ENCODE measurements around the gene NCOA6. TPM values are rescaled to one million over a fixed set of nuclear protein-coding genes. Genes with fewer than 3 reads are reported as not detected.

The NCOA6 gene
- total and polyA plus RNA-seq, 2 donors from 2014 or later = 28.1 to 30.8 TPM

- Histone ChIP-seq H3K36me3 (ENCODE audit: control insufficient read depth in 2 of 3, insufficient read depth in 3 of 3, low read length in 3 of 3) (no peaks in the 10 kb centered on the region), H3K9ac (ENCODE audit: low read length in 3 of 3) (no peak overlapping the region), H3K4me1 (ENCODE audit: control insufficient read depth in 2 of 3, insufficient read depth in 2 of 3, low read depth in 1 of 3, low read length in 3 of 3) (no peaks in the 10 kb centered on the region), H3K4me3 (ENCODE audit: low read length in 3 of 3) (no peak overlapping the region), H3K27ac (ENCODE audit: low read depth in 2 of 2, low read length in 2 of 2) (peak overlapping the region in 1 of 2 donors; percentile 32), H3K27me3 (ENCODE audit: control insufficient read depth, insufficient read depth, low read length) (no peaks in the 10 kb centered on the region), H3K9me3 (ENCODE audit: control insufficient read depth in 2 of 3, insufficient read depth in 1 of 3, low read length in 3 of 3) (no peaks in the 10 kb centered on the region)
- no peak for DNase-seq
- intact Hi-C loops (cut with DNase I) = no loop called here
- TF ChIP-seq CTCF (IDR thresholded peaks at IDR 0.05; ENCODE audit: borderline replicate concordance, extremely low read depth, insufficient read depth) = no peak
- no peak for FAIRE-seq
Observed at GRCh38 chr20:34689486-34689885, 136.0 kb downstream of the NCOA6 start.

- H3K4me1 ChIP-seq (ENCODE audit: control insufficient read depth in 2 of 3, insufficient read depth in 2 of 3, low read depth in 1 of 3, low read length in 3 of 3) = no peaks in the 10 kb centered on the region
- H3K4me3 ChIP-seq (ENCODE audit: low read length in 3 of 3) = no peak overlapping the region
- no peaks in the 10 kb centered on the region for H3K36me3 ChIP-seq (ENCODE audit: control insufficient read depth in 2 of 3, insufficient read depth in 3 of 3, low read length in 3 of 3)
- DNase-seq (no peak), FAIRE-seq (no peak)
- intact Hi-C loops (cut with DNase I) = no loop called here
- H3K9me3 ChIP-seq (ENCODE audit: control insufficient read depth in 2 of 3, insufficient read depth in 1 of 3, low read length in 3 of 3) = no peaks in the 10 kb centered on the region
- H3K27ac ChIP-seq (ENCODE audit: low read depth in 2 of 2, low read length in 2 of 2) = no peak overlapping the region
- no peak for TF ChIP-seq CTCF (IDR thresholded peaks at IDR 0.05; ENCODE audit: borderline replicate concordance, extremely low read depth, insufficient read depth)
- no peak overlapping the region for H3K9ac ChIP-seq (ENCODE audit: low read length in 3 of 3)
- H3K27me3 ChIP-seq (ENCODE audit: control insufficient read depth, insufficient read depth, low read length) = no peaks in the 10 kb centered on the region
Observed at GRCh38 chr20:34683667-34684066, 141.8 kb downstream of the NCOA6 start.

GRCh38 chr20:34680586-34681175 is 144.8 kb downstream of the NCOA6 start:
- Histone ChIP-seq H3K27me3 (ENCODE audit: control insufficient read depth, insufficient read depth, low read length) (no peaks in the 10 kb centered on the region), H3K27ac (ENCODE audit: low read depth in 2 of 2, low read length in 2 of 2) (no peak overlapping the region), H3K9ac (ENCODE audit: low read length in 3 of 3) (no peak overlapping the region), H3K36me3 (ENCODE audit: control insufficient read depth in 2 of 3, insufficient read depth in 3 of 3, low read length in 3 of 3) (no peaks in the 10 kb centered on the region), H3K4me1 (ENCODE audit: control insufficient read depth in 2 of 3, insufficient read depth in 2 of 3, low read depth in 1 of 3, low read length in 3 of 3) (peaks cover 0 to 5% (median 0%) of the 10 kb centered on the region in 3 donors), H3K9me3 (ENCODE audit: control insufficient read depth in 2 of 3, insufficient read depth in 1 of 3, low read length in 3 of 3) (no peaks in the 10 kb centered on the region), H3K4me3 (ENCODE audit: low read length in 3 of 3) (no peak overlapping the region)
- DNase-seq (no peak), FAIRE-seq (no peak)
- intact Hi-C loops (cut with DNase I) = no loop called here
- no peak for TF ChIP-seq CTCF (IDR thresholded peaks at IDR 0.05; ENCODE audit: borderline replicate concordance, extremely low read depth, insufficient read depth)

Measured in kidney (tissue), 14 donors.